IPS-18a (cell line): ENCODE data around the gene THRA.

Experiments used
- H3K27ac ChIP-seq: one replicate; pipeline ENCODE4 v1.5.1; 2013; ENCODE audit warnings: low read length
- H3K27me3 ChIP-seq: one replicate; pipeline ENCODE4 v1.6.1; 2013; ENCODE audit warnings: mild to moderate bottlenecking, low read length; ENCODE audit not compliant: control insufficient read depth, insufficient read depth
- H3K36me3 ChIP-seq: one replicate; pipeline ENCODE4 v1.6.1; 2013; ENCODE audit warnings: low read depth, low read length; ENCODE audit not compliant: control insufficient read depth
- H3K4me1 ChIP-seq: one replicate; pipeline ENCODE4 v1.6.1; 2013; ENCODE audit warnings: low read depth, low read length; ENCODE audit not compliant: control insufficient read depth
- H3K4me3 ChIP-seq: one replicate; pipeline ENCODE4 v1.5.1; 2013; ENCODE audit warnings: low read length
- H3K9ac ChIP-seq: one replicate; pipeline ENCODE4 v1.6.1; 2013; ENCODE audit warnings: mild to moderate bottlenecking, low read length, moderate library complexity
- H3K9me3 ChIP-seq: one replicate; pipeline ENCODE4 v1.6.1; 2013; ENCODE audit warnings: low read depth, low read length; ENCODE audit not compliant: control insufficient read depth

THRA gene

GRCh38 chr17:40062329-40063186 lies at the start of gene THRA:
Gene THRA (plus strand): TSS chr17:40062965. CDS start chr17:40074489, 11,524 bp downstream.
- peaks cover 26% of the 10 kb centered on the region for H3K4me1 ChIP-seq
- H3K9me3 ChIP-seq, result no peaks in the 10 kb centered on the region
- H3K36me3 ChIP-seq, result no peaks in the 10 kb centered on the region
- peak within 1 kb of the TSS; percentile 74 for H3K4me3 ChIP-seq
- H3K27me3 ChIP-seq, result peaks cover 25% of the 10 kb centered on the region
- peak within 1 kb of the TSS; percentile 61 for H3K9ac ChIP-seq
- no peak within 1 kb of the TSS for H3K27ac ChIP-seq

GRCh38 chr17:40014375-40014980 lies 48.3 kb upstream of the THRA start:
- H3K4me3 ChIP-seq, result no peak overlapping the region
- H3K9me3 ChIP-seq, result no peaks in the 10 kb centered on the region
- no peaks in the 10 kb centered on the region for H3K27me3 ChIP-seq
- no peaks in the 10 kb centered on the region for H3K36me3 ChIP-seq
- no peak overlapping the region for H3K9ac ChIP-seq
- no peak overlapping the region for H3K27ac ChIP-seq
- peaks cover 17% of the 10 kb centered on the region for H3K4me1 ChIP-seq

- Histone ChIP-seq H3K4me3 (no peak within 1 kb of the TSS), H3K9ac (no peak within 1 kb of the TSS), H3K4me1 (peaks cover 21% of the 10 kb centered on the region), H3K36me3 (peaks cover 7% of the 10 kb centered on the region), H3K9me3 (no peaks in the 10 kb centered on the region), H3K27ac (no peak within 1 kb of the TSS), H3K27me3 (no peaks in the 10 kb centered on the region)
These were observed 47.5 kb upstream of the THRA start, which contains the start of gene CSF3 for GRCh38 chr17:40015005-40015997. Gene CSF3 (plus strand): TSS chr17:40015440. CDS start chr17:40015475, 35 bp downstream.

- Histone ChIP-seq H3K4me3 (no peak overlapping the region), H3K27ac (no peak overlapping the region), H3K27me3 (no peaks in the 10 kb centered on the region), H3K9me3 (no peaks in the 10 kb centered on the region), H3K36me3 (peaks cover 12% of the 10 kb centered on the region), H3K9ac (no peak overlapping the region), H3K4me1 (peaks cover 21% of the 10 kb centered on the region)
These were observed 46.5 kb upstream of the THRA start for GRCh38 chr17:40015998-40016985.

GRCh38 chr17:40017422-40018080 lies 45.2 kb upstream of the THRA start:
- peaks cover 21% of the 10 kb centered on the region for H3K4me1 ChIP-seq
- H3K27ac ChIP-seq, result no peak overlapping the region
- no peaks in the 10 kb centered on the region for H3K27me3 ChIP-seq
- H3K36me3 ChIP-seq, result peaks cover 22% of the 10 kb centered on the region
- no peak overlapping the region for H3K9ac ChIP-seq
- no peaks in the 10 kb centered on the region for H3K9me3 ChIP-seq
- H3K4me3 ChIP-seq, result no peak overlapping the region

- H3K27me3 ChIP-seq, result no peaks in the 10 kb centered on the region
- peak overlapping the region; percentile 9 for H3K9ac ChIP-seq
- H3K27ac ChIP-seq, result peak overlapping the region; percentile 59
- H3K9me3 ChIP-seq, result no peaks in the 10 kb centered on the region
- H3K4me1 ChIP-seq, result peaks cover 21% of the 10 kb centered on the region
- peaks cover 24% of the 10 kb centered on the region for H3K36me3 ChIP-seq
- H3K4me3 ChIP-seq, result peak overlapping the region; percentile 8
These were observed 44.3 kb upstream of the THRA start for GRCh38 chr17:40018211-40019121.

- no peak overlapping the region for H3K27ac ChIP-seq
- peaks cover 21% of the 10 kb centered on the region for H3K4me1 ChIP-seq
- no peaks in the 10 kb centered on the region for H3K27me3 ChIP-seq
- no peaks in the 10 kb centered on the region for H3K9me3 ChIP-seq
- H3K36me3 ChIP-seq, result peaks cover 24% of the 10 kb centered on the region
- H3K4me3 ChIP-seq, result peak overlapping the region; percentile 8
- no peak overlapping the region for H3K9ac ChIP-seq
These were observed 43.4 kb upstream of the THRA start for GRCh38 chr17:40019140-40019991.

GRCh38 chr17:40020146-40020545 lies 42.6 kb upstream of the THRA start:
- Histone ChIP-seq H3K27ac (no peak overlapping the region), H3K27me3 (no peaks in the 10 kb centered on the region), H3K9ac (no peak overlapping the region), H3K36me3 (peaks cover 28% of the 10 kb centered on the region), H3K4me1 (peaks cover 21% of the 10 kb centered on the region), H3K4me3 (no peak overlapping the region), H3K9me3 (no peaks in the 10 kb centered on the region)

GRCh38 chr17:40021451-40021971 lies 41.3 kb upstream of the THRA start:
- Histone ChIP-seq H3K9ac (no peak overlapping the region), H3K36me3 (peaks cover 42% of the 10 kb centered on the region), H3K27ac (no peak overlapping the region), H3K27me3 (no peaks in the 10 kb centered on the region), H3K4me1 (peaks cover 21% of the 10 kb centered on the region), H3K4me3 (no peak overlapping the region), H3K9me3 (no peaks in the 10 kb centered on the region)
